GM23338 (cell line): ENCODE data around the gene CACNA1D. TPM values are rescaled to one million over a fixed set of nuclear protein-coding genes. Genes with fewer than 3 reads are reported as not detected.

Source experiments
- ATAC-seq: fragments of 200-7000 bp; cut with Tn5 transposase; 3 replicates; pipeline ENCODE4 v1.9.1; 2020
- DNase-seq: peaks from one replicate; pipeline ENCODE4 v3.0.0-alpha.2; 2015; ENCODE audit warnings: low spot score
- H2AFZ ChIP-seq: fragments of 200-600 bp; sonication (generic); 2 replicates; pipeline ENCODE4 v1.8.0; 2016; ENCODE audit warnings: antibody characterized with exemption, mild to moderate bottlenecking, moderate library complexity
- H3F3A ChIP-seq: fragments of 200-600 bp; sonication (generic); replicated peaks from 2 replicates; pipeline ENCODE4 v1.8.0; 2017; ENCODE audit warnings: antibody characterized with exemption, mixed run types, low read depth
- H3K27ac ChIP-seq: fragments of 200-600 bp; sonication (generic); 2 replicates; pipeline ENCODE4 v1.6.1; 2016; ENCODE audit warnings: low read depth
- H3K27me3 ChIP-seq: fragments of 200-600 bp; sonication (generic); 2 replicates; pipeline ENCODE4 v1.8.0; 2016; ENCODE audit warnings: mild to moderate bottlenecking, mixed run types, moderate library complexity; ENCODE audit not compliant: insufficient read depth
- H3K36me3 ChIP-seq: fragments of 200-600 bp; sonication (generic); 2 replicates; pipeline ENCODE4 v1.8.0; 2016; ENCODE audit warnings: mild to moderate bottlenecking; ENCODE audit not compliant: insufficient read depth
- H3K4me1 ChIP-seq: fragments of 200-600 bp; sonication (generic); 2 replicates; pipeline ENCODE4 v1.8.0; 2016; ENCODE audit warnings: mild to moderate bottlenecking, moderate library complexity; ENCODE audit not compliant: insufficient read depth
- H3K4me2 ChIP-seq: fragments of 200-600 bp; sonication (generic); 2 replicates; pipeline ENCODE4 v1.7.1; 2017; ENCODE audit warnings: mixed run types
- H3K4me3 ChIP-seq: fragments of 200-600 bp; sonication (generic); 2 replicates; pipeline ENCODE4 v1.6.1; 2016; ENCODE audit warnings: mixed run types
- H3K79me2 ChIP-seq: fragments of 200-600 bp; sonication (generic); replicated peaks from 2 replicates; pipeline ENCODE4 v1.8.0; 2017; ENCODE audit warnings: mild to moderate bottlenecking; ENCODE audit not compliant: insufficient read depth
- H3K9me2 ChIP-seq: fragments of 200-600 bp; sonication (generic); 2 replicates; pipeline ENCODE4 v1.8.0; 2017; ENCODE audit not compliant: insufficient read depth
- H4K20me1 ChIP-seq: fragments of 200-600 bp; sonication (generic); replicated peaks from 2 replicates; pipeline ENCODE4 v1.8.0; 2017; ENCODE audit warnings: mild to moderate bottlenecking; ENCODE audit not compliant: insufficient read depth
- H3K27ac Mint-ChIP-seq: 2 replicates; pipeline ENCODE4 v1.8.0; 2020; ENCODE audit warnings: inconsistent platforms, mild to moderate bottlenecking, moderate library complexity, mixed read lengths
- H3K27me3 Mint-ChIP-seq: 3 replicates; pipeline ENCODE4 v1.8.0; 2022; ENCODE audit warnings: low read depth, mild to moderate bottlenecking, moderate library complexity, mixed read lengths, inconsistent platforms; ENCODE audit not compliant: insufficient read depth, poor library complexity
- H3K36me3 Mint-ChIP-seq: 3 replicates; pipeline ENCODE4 v1.8.0; 2021; ENCODE audit warnings: low read depth, mild to moderate bottlenecking, inconsistent platforms, moderate library complexity, mixed read lengths
- H3K4me1 Mint-ChIP-seq: 3 replicates; pipeline ENCODE4 v1.8.0; 2020; ENCODE audit warnings: mild to moderate bottlenecking, inconsistent platforms, mixed read lengths
- H3K4me3 Mint-ChIP-seq: 3 replicates; pipeline ENCODE4 v1.8.0; 2021; ENCODE audit warnings: moderate library complexity, mild to moderate bottlenecking, inconsistent platforms, mixed read lengths
- H3K9me3 Mint-ChIP-seq: 3 replicates; pipeline ENCODE4 v1.8.0; 2020; ENCODE audit warnings: moderate library complexity, mild to moderate bottlenecking, inconsistent platforms, mixed read lengths
- CREB1 ChIP-seq: fragments of 250-450 bp; sonication (Bioruptor Pico); IDR thresholded peaks from 2 replicates; pipeline ENCODE4 v1.5.0; 2020; ENCODE audit warnings: low read depth, mild to moderate bottlenecking, moderate library complexity
- EZH2 ChIP-seq: fragments of 200-600 bp; sonication (generic); IDR thresholded peaks from one replicate; pipeline ENCODE4 v1.8.0; 2017; ENCODE audit warnings: antibody characterized with exemption, mild to moderate bottlenecking, low read depth; ENCODE audit not compliant: unreplicated experiment
- EZH2phosphoT487 ChIP-seq: fragments of 200-600 bp; sonication (generic); IDR thresholded peaks from one replicate; pipeline ENCODE4 v1.8.1; 2018; ENCODE audit warnings: antibody characterized with exemption; ENCODE audit not compliant: unreplicated experiment
- JUNB ChIP-seq: IDR thresholded peaks from one replicate; pipeline ENCODE4 v1.6.1; 2016; ENCODE audit warnings: antibody characterized with exemption; ENCODE audit not compliant: unreplicated experiment
- NANOG ChIP-seq: IDR thresholded peaks from 2 replicates; pipeline ENCODE4 v1.6.1; 2016; ENCODE audit warnings: antibody characterized with exemption, borderline replicate concordance
- POLR2AphosphoS5 ChIP-seq: IDR thresholded peaks from 2 replicates; pipeline ENCODE4 v1.6.1; 2016; ENCODE audit warnings: antibody characterized with exemption, low read depth
- REST ChIP-seq: IDR thresholded peaks from one replicate; pipeline ENCODE4 v1.6.1; 2018; ENCODE audit warnings: antibody characterized with exemption; ENCODE audit not compliant: unreplicated experiment
- STAT1 ChIP-seq: IDR thresholded peaks from one replicate; pipeline ENCODE4 v1.6.1; 2016; ENCODE audit warnings: antibody characterized with exemption; ENCODE audit not compliant: unreplicated experiment
- ZNF114 ChIP-seq: fragments of 250-450 bp; sonication (Bioruptor Pico); IDR thresholded peaks from 2 replicates; pipeline ENCODE4 v1.5.0; 2020; ENCODE audit warnings: mild to moderate bottlenecking, moderate library complexity
- ZNF331 ChIP-seq: fragments of 250-450 bp; sonication (Bioruptor Pico); IDR thresholded peaks from 2 replicates; pipeline ENCODE4 v1.5.0; 2020; ENCODE audit warnings: low read depth, mild to moderate bottlenecking, moderate library complexity
- ZNF462 ChIP-seq: fragments of 250-450 bp; sonication (Bioruptor Pico); IDR thresholded peaks from 2 replicates; pipeline ENCODE4 v1.5.0; 2020; ENCODE audit warnings: mild to moderate bottlenecking, moderate library complexity
- polyA plus RNA-seq: library from polyadenylated mRNA; unstranded; fragments of >200 nt; fragmentation: Nextera tagmentation; extraction: Ambion mirVana; gene quantifications from 2 replicates; pipeline ENCODE4 v1.2.1, GENCODE V29; 2016
- total RNA-seq: library from RNA; depleted of rRNA; stranded (reverse); fragments of >200 nt; shearing (Covaris generic); gene quantifications from 2 replicates; pipeline ENCODE4 v1.2.3, GENCODE V29; 2014
- TF ChIP-seq, protein P1 (sequence below): IDR thresholded peaks from 2 replicates; pipeline ENCODE4 v1.6.1; 2016; ENCODE audit warnings: antibody characterized with exemption
- TF ChIP-seq, protein P2 (sequence below), 2 experiments: fragments of 200-600 bp in 1 of 2; sonication (generic) in 1 of 2; conservative IDR thresholded peaks; 2 replicates each; pipeline versions ENCODE4 v1.5.1 to v1.6.1; 2016 to 2017; ENCODE audit warnings: antibody characterized with exemption in 2 of 2, low read depth in 2 of 2, mild to moderate bottlenecking in 2 of 2, moderate library complexity in 1 of 2

Gene CACNA1D
- total and polyA plus RNA-seq, 2 experiments from 2014 or later: 1.7 to 1.8 TPM

GRCh38 chr3:53526704-53527055 is 32.3 kb downstream of the CACNA1D start:
- no peak for TF ChIP-seq REST
- no peak for TF ChIP-seq ZNF462
- TF ChIP-seq, protein P1, sequence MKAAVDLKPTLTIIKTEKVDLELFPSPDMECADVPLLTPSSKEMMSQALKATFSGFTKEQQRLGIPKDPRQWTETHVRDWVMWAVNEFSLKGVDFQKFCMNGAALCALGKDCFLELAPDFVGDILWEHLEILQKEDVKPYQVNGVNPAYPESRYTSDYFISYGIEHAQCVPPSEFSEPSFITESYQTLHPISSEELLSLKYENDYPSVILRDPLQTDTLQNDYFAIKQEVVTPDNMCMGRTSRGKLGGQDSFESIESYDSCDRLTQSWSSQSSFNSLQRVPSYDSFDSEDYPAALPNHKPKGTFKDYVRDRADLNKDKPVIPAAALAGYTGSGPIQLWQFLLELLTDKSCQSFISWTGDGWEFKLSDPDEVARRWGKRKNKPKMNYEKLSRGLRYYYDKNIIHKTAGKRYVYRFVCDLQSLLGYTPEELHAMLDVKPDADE: no peak
- no peak for TF ChIP-seq POLR2AphosphoS5
- TF ChIP-seq STAT1: no peak
- no peak for TF ChIP-seq CREB1 (CRISPR knock-in tag)
- TF ChIP-seq, protein P2, sequence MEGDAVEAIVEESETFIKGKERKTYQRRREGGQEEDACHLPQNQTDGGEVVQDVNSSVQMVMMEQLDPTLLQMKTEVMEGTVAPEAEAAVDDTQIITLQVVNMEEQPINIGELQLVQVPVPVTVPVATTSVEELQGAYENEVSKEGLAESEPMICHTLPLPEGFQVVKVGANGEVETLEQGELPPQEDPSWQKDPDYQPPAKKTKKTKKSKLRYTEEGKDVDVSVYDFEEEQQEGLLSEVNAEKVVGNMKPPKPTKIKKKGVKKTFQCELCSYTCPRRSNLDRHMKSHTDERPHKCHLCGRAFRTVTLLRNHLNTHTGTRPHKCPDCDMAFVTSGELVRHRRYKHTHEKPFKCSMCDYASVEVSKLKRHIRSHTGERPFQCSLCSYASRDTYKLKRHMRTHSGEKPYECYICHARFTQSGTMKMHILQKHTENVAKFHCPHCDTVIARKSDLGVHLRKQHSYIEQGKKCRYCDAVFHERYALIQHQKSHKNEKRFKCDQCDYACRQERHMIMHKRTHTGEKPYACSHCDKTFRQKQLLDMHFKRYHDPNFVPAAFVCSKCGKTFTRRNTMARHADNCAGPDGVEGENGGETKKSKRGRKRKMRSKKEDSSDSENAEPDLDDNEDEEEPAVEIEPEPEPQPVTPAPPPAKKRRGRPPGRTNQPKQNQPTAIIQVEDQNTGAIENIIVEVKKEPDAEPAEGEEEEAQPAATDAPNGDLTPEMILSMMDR (conservative IDR thresholded peaks at IDR 0.05; ENCODE audit: low read depth in 2 of 2): no peak
- no peak for TF ChIP-seq ZNF331 (CRISPR knock-in tag)
- TF ChIP-seq JUNB: no peak
- TF ChIP-seq EZH2phosphoT487: no peak
- TF ChIP-seq NANOG: no peak
- no peak for TF ChIP-seq ZNF114 (CRISPR knock-in tag)
- no peak for TF ChIP-seq EZH2
- no peaks in the 10 kb centered on the region for H3K27me3 ChIP-seq
- H3K4me1 ChIP-seq: no peaks in the 10 kb centered on the region
- no peaks in the 10 kb centered on the region for H3K27me3 Mint-ChIP-seq
- H3K27ac Mint-ChIP-seq: no peak overlapping the region
- ATAC-seq (no peak), DNase-seq (no peak)
- no peak overlapping the region for H2AFZ ChIP-seq
- no peak overlapping the region for H3K4me3 ChIP-seq
- no peaks in the 10 kb centered on the region for H3K79me2 ChIP-seq
- H3K4me1 Mint-ChIP-seq: peaks cover 7% of the 10 kb centered on the region
- no peak overlapping the region for H3K27ac ChIP-seq
- no peaks in the 10 kb centered on the region for H3K36me3 ChIP-seq
- H3F3A ChIP-seq: no peaks in the 10 kb centered on the region
- no peaks in the 10 kb centered on the region for H3K9me3 Mint-ChIP-seq
- H3K36me3 Mint-ChIP-seq: no peaks in the 10 kb centered on the region
- no peak overlapping the region for H3K4me3 Mint-ChIP-seq
- no peaks in the 10 kb centered on the region for H3K9me2 ChIP-seq
- H4K20me1 ChIP-seq: no peaks in the 10 kb centered on the region
- no peak overlapping the region for H3K4me2 ChIP-seq
